Fibroblast of skin of back (primary cell): ENCODE results near the gene CCL24.
"Not testable (repeated sequence)": the region's sequence is repeated elsewhere in the genome, so short reads cannot be mapped to it uniquely, and the experiment has no call there.

Experiments
- DNase-seq: peaks from one replicate; pipeline ENCODE4 v3.0.0-alpha.2; 2013

Gene CCL24

GRCh38 chr7:75779516-75779915 lies 34.1 kb downstream of the CCL24 start:
- DNase-seq, result peak; percentile 39

- DNase-seq, result not testable (repeated sequence)
These were observed 34.6 kb downstream of the CCL24 start for GRCh38 chr7:75779035-75779434.

- DNase-seq, result peak; percentile 92
These were observed 37.2 kb downstream of the CCL24 start for GRCh38 chr7:75776295-75776971.

DNA sequence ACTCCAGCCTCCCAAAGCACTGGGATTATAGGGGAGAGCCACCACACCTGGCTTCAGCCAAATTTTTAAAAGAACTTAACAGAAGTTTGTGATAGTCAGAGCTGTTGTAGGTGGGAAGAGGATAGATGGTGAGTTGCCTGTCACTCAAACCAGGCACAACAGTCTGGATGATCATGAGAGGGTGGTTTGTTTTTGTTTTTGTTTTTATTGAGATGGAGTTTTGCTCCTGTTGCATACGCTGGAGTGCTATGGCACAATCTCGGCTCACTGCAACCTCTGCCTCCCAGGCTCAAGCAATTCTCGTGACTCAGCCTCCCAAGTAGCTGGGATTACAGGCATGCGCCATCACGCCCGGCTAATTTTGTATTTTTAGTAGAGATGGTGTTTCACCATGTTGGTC lies 39.6 kb downstream of the CCL24 start:
- not testable (repeated sequence) for DNase-seq

- DNase-seq, result peak; percentile 97
These were observed 41.2 kb downstream of the CCL24 start, which contains the start of gene CCL26 for GRCh38 chr7:75772081-75773077. CCL26 (minus strand) TSS chr7:75772211; CDS start chr7:75772176, 35 bp downstream.

- DNase-seq, result peak; percentile 90
These were observed 42.4 kb downstream of the CCL24 start for GRCh38 chr7:75771224-75771623.

DNA sequence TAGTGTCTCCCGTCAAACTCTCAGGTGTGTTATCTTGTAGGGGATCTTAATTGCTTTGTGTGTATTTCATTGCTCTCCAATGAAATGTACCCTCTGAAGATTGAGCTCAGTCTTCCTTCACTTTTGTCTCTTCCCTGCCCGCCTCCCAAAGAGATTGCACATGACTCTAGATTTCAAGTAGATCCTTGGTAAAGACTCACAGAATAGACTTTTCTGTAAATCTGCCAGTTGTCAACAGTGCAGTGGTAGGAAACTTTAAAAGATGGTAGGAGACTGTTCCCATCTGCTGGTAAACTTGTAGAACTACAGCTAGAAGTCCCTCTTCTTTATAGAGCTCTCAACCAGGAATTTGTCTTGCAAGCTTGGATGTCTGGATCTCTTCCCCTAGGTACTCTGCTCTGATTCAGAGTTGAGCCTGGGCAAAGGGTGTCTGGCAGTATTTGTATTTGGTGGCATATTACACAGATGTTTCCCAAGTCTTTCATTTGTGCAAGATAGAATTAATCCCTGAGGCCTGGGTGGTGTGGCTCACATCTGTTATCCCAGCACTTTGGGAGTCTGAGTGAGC lies 51.2 kb downstream of the CCL24 start:
- peak; percentile 68 for DNase-seq

GRCh38 chr7:75761801-75762200 lies 51.8 kb downstream of the CCL24 start:
- DNase-seq, result not testable (repeated sequence)
